ENCODE data around the gene FHAD1. TPM values are rescaled to one million over a fixed set of nuclear protein-coding genes. Genes with fewer than 3 reads are reported as not detected.

The FHAD1 gene
- total RNA-seq, 1 donor from 2014 or later = not detected

DNA sequence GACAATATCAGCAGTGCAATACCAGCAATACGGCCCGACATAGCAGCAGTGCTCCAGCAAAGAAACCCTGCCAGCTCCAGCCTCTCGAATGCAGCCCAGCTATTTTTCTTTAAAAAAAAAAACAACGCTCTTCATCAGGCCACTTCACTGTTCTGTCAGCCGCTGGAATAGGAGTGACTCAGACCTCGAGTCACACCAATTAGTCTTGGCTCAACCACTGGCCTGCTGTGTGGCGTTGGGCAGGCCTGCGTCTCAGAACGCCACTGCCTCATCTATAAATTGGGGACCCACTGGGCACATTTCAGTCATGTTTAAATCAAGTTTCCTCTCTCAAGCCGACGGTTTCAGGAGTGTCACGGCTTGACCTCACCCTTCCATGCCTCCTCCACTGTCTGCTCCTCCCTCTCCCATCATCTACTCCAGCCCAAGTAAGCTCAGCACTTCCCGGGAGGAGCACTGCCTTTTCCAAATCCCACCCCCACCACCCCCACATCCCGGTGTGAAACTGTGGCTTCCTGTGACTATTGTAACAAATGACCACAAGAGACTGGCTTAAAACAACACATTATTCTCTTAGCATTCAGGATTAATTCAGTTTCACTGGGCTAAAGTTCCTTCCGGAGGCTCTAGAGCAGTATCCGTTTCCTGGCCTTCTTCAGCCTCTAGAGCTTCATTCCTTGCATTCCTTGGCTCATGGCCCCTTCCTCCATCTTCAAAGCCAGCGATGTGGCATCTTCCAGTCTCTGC lies 90.8 kb downstream of the FHAD1 start:
- DNase-seq (ENCODE audit: low read depth) = peak; percentile 80
- H3K4me3 ChIP-seq (ENCODE audit: low read depth, low read length) = no peak overlapping the region
- H3K36me3 ChIP-seq (ENCODE audit: control insufficient read depth, insufficient read depth, low read length) = no peaks in the 10 kb centered on the region
- H3K27me3 ChIP-seq (ENCODE audit: control insufficient read depth, insufficient read depth, low read length) = no peaks in the 10 kb centered on the region
- TF ChIP-seq, protein P1, sequence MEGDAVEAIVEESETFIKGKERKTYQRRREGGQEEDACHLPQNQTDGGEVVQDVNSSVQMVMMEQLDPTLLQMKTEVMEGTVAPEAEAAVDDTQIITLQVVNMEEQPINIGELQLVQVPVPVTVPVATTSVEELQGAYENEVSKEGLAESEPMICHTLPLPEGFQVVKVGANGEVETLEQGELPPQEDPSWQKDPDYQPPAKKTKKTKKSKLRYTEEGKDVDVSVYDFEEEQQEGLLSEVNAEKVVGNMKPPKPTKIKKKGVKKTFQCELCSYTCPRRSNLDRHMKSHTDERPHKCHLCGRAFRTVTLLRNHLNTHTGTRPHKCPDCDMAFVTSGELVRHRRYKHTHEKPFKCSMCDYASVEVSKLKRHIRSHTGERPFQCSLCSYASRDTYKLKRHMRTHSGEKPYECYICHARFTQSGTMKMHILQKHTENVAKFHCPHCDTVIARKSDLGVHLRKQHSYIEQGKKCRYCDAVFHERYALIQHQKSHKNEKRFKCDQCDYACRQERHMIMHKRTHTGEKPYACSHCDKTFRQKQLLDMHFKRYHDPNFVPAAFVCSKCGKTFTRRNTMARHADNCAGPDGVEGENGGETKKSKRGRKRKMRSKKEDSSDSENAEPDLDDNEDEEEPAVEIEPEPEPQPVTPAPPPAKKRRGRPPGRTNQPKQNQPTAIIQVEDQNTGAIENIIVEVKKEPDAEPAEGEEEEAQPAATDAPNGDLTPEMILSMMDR (IDR thresholded peaks at IDR 0.05; ENCODE audit: insufficient read depth, low read length, severe bottlenecking) = no peak
- FAIRE-seq = no peak

DNA sequence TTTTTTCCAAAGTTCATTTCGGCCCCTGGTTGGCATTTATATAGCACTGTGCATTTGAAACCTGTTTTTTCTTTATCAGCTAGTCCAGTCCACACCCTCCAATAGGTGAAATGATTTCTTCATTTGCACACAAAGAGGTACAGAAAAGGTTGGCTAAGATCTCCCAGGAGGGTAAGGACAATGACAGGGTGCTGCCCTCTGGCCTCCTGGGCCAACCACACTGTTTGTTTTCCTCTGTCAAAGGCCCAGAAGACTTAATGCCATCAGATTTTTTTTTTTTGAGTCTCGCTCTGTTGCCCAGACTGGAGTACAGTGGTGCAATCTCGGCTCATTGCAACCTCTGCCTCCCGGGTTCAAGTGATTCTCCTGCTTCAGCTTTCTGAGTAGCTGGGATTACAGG lies 92.5 kb downstream of the FHAD1 start:
- TF ChIP-seq, protein P1 (IDR thresholded peaks at IDR 0.05; ENCODE audit: insufficient read depth, low read length, severe bottlenecking) = no peak
- FAIRE-seq = no peak

DNA sequence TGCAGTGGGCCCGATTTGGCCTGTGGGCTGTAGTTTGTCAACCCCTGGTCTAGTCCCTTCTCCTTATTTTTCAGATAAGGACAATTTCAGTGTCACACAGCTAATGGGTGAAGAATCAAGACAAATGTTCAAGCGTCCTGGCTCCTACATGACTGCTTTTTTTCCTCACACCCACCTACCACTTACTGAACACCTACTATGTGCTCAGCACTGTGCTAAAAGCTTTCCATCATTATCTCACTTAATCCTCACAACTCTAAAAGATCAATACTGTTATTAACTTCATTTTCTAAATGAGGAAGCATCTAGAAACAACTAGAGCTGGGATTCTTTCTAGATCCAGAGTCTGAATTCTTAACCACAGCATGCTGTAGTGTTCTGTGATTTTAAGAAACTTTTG lies 94.2 kb downstream of the FHAD1 start:
- Histone ChIP-seq H3K27me3 (ENCODE audit: control insufficient read depth, insufficient read depth, low read length) (no peaks in the 10 kb centered on the region), H3K36me3 (ENCODE audit: control insufficient read depth, insufficient read depth, low read length) (no peaks in the 10 kb centered on the region), H3K4me3 (ENCODE audit: low read depth, low read length) (no peak overlapping the region)
- TF ChIP-seq, protein P1 (IDR thresholded peaks at IDR 0.05; ENCODE audit: insufficient read depth, low read length, severe bottlenecking) = no peak
- no peak for FAIRE-seq
- DNase-seq (ENCODE audit: low read depth) = no peak

More for the DNA sequence above, 92.5 kb downstream of the FHAD1 start:
- no peak for DNase-seq (ENCODE audit: low read depth)
- Histone ChIP-seq H3K36me3 (ENCODE audit: control insufficient read depth, insufficient read depth, low read length) (no peaks in the 10 kb centered on the region), H3K27me3 (ENCODE audit: control insufficient read depth, insufficient read depth, low read length) (no peaks in the 10 kb centered on the region), H3K4me3 (ENCODE audit: low read depth, low read length) (no peak overlapping the region)

DNA sequence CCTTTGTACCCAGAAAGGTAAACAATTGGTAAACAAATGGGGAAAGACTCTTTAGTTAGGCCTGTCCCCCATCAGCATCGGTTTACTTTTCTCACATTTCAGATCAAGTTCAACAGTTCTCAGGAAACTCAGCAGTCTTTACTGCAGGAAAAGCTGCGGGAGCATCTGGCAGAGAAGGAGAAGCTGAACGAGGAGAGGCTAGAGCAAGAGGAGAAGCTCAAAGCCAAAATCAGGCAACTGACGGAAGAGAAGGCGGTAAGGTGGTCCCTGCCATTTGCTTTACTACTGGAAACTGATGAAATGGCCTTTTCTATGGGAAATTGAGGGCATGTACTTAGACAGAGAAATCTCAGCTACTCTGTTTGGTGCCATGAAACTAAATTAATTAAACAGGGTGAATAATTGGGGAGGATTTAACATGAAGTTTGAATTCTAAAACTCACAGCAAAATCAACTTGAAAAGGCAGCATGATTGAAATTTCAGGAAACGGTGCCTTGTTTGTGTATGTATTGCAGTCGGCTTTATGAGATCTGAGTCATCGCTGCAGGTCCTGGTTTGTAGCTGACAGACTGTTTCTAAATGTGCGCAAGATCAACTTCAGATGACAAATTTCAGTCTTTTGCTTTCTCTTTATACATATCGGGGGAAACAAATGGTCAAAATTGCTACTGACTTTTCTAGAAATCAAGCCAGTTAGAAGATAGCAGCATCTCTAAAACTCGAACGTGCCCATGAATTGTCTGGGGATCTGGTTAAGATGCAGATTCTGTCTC lies 94.8 kb downstream of the FHAD1 start:
- H3K4me3 ChIP-seq (ENCODE audit: low read depth, low read length) = no peak overlapping the region
- no peaks in the 10 kb centered on the region for H3K27me3 ChIP-seq (ENCODE audit: control insufficient read depth, insufficient read depth, low read length)
- DNase-seq (ENCODE audit: low read depth) (peak; percentile 84), FAIRE-seq (no peak)
- H3K36me3 ChIP-seq (ENCODE audit: control insufficient read depth, insufficient read depth, low read length) = no peaks in the 10 kb centered on the region
- TF ChIP-seq, protein P1 (IDR thresholded peaks at IDR 0.05; ENCODE audit: insufficient read depth, low read length, severe bottlenecking) = no peak

DNA sequence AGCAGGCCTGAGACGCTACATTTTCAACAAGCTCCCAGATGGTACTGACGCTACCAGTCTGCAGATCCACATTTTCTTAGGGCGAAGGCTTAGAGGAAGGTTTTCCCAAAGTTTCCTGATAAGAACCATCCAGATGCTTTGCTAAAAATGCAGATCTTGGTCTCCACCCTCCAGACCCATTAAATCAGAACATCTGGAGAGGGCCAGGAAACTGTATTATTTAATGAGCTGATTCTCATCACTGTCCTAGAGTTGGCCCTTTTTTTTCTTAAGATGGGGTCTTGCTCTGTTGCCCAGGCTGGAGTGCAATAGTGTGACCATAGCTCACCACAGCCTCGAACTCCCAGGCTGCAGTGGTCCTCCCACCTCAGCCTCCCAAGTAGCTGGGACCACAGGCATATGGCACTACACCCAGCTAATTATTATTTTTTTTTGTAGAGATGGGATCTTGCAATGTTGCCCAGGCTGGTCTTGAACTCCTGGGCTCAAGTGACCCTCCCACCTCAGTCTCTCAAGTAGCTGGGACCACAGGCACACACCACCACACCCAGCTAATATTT lies 95.5 kb downstream of the FHAD1 start:
- no peak for FAIRE-seq

More for the DNA sequence above, 95.5 kb downstream of the FHAD1 start:
- DNase-seq (ENCODE audit: low read depth) = no peak
- H3K36me3 ChIP-seq (ENCODE audit: control insufficient read depth, insufficient read depth, low read length) = no peaks in the 10 kb centered on the region
- no peak overlapping the region for H3K4me3 ChIP-seq (ENCODE audit: low read depth, low read length)
- TF ChIP-seq, protein P1 (IDR thresholded peaks at IDR 0.05; ENCODE audit: insufficient read depth, low read length, severe bottlenecking) = no peak
- no peaks in the 10 kb centered on the region for H3K27me3 ChIP-seq (ENCODE audit: control insufficient read depth, insufficient read depth, low read length)

All from bronchial epithelial cell (primary cell).